GM19351 (cell line): ENCODE data around the gene CHMP2A.
"Not testable (repeated sequence)": the region's sequence is repeated elsewhere in the genome, so short reads cannot be mapped to it uniquely, and the experiment has no call there.

ENCODE experiments used
- ATAC-seq: cut with Tn5 transposase; IDR thresholded peaks from one replicate; pipeline ENCODE4 v1.9.1; 2021; ENCODE audit warnings: mild to moderate bottlenecking, moderate library complexity; ENCODE audit not compliant: unreplicated experiment

CHMP2A gene

DNA sequence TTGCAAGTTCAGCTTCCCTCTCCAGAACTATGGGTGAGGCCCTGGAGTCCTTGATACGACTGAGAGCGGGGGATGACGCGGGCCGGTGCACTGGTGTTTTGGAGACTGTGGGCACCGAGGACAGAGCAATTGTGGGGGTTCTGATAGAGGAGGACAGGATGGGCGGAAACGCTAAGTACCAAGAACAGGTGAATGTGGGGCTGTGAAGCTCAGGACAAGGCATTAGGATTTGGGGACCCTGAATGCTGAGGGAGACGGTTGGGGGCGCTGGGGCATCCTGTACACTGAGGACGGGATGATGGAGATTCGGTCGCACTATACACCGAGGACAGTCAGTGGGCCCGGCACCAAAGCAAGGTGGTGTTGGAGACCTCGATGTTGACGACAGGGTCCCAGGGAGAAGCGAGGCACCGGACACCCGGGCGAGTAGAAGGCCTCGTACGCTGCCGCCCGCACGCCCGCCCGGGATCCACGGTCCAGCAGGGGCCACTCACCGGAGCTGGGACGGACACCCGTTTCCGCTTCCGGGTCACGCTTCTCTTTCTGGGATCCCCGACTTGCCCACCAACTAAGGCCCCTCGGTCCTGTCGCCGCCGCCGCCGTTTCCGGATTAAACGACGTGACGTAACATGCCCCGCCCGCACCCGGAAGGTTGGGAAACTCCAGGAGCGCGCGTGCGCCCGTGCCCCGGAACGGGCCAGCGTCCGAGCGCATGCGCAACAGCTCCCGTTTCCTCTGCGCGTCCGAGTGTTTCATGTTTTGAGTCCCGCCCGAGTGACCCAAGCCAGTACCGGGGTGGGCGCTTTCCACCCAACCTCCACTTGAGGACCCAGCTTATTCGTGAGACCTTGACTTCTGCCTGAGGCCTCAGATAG, at the start of gene CHMP2A:
Gene CHMP2A (minus strand): TSS at position 612 of the 875 bp plus-strand sequence. CDS start 893 bp downstream, outside the sequence.
- no peak for ATAC-seq

DNA sequence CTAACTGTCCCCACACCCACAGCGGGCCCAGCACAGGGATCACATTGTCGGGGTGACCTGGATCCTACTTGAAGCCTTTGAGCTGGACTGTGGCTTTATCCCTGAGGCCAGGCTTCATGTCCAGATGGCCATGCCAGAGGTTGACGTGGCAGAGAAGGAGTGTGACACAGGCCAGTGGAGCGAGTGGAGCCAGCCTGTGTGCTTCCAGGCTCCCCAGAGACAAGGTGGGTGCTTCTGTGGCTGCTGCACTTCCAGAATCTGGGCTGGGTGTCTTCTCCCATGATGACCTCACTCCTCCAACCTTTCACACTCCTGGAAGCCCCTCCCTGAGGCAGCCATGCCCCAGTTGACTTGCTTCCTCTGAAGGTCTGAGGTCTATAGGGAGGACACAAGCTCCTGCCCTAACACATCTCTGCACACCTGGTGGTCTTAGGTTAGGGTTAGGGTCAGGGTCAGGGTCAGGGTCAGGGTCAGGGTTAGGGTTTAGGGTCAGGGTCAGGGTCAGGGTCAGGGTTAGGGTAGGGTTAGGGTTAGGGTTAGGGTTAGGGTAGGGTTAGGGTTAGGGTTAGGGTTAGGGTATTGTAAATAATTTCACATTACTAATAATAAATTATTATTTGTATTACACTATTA, 31.3 kb upstream of the CHMP2A start:
- ATAC-seq: no peak

DNA sequence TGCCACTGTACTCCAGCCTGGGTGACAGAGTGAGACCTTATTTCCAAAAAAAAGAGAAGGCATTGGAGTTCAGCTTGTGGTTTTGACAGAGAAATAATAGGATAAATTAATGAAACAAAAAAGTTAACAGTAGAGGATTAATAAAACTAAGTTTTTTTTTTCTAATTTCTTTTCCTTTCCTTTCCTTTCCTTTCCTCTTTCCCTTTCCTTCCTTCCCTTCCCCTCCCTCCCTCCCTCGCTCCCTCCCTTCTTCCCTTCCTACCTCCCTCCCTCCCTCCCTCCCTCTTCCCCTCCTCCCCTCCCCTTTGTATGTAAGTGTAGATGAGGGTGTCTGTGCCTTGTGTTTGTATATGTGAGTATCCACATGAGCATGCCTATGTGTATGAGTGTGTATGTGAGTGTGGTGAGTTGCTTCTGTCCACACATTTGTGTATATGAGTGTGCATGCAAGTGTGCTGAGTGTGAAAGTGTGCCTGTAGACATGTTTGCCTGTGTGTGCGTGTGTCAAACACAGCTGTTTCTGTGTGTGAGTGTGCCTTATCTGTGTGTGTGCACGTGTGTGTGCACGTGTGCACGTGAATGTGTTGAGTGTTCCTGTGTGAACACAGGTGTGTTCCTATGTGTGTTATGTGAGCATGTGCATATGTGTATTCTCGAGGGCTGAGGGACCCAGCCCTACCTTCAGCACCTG, 30.7 kb upstream of the CHMP2A start:
- ATAC-seq: no peak

DNA sequence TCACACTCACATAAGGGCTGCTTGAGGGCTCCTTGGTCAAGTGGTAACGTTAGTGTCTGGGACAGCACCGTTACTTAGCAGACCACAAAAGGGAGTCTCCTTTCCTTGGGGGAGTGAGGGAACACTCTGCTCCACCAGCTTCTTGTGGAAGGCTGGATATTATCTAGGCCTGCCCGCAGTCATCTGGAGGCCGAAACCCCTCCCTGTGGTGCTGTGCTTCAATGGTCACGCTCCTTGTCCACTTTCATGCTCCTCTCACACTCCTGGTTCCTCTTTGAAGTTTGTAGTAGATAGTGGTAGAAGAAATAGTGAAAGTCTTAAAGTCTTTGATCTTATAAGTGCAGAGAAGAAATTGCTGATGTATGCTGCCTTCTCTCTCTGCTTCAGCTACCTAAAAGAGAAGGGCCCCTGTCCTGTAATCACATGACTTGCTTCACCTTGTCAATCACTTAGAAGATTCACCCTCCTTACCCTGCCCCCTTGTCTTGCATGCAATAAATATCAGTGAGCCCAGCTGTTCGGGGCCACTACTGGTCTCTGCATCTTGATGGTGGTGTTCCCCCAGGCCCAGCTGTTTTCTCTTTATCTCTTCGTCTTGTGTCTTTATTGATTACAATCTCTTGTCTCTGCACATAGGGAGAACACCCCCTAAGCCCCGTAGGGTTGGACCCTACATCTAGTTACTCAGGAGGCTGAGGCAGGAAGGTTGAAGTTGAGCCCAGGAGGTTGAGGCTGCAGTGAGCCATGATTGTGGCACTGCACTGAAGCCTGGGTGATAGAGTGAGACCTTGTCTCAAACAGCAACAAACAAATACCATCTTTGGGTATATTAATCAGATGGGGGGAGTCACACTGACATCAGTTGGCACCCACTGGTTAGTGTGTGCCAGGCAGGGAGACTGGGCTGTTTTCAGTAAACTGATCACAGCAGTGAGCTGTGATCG, 29.9 kb upstream of the CHMP2A start:
- ATAC-seq: no peak

DNA sequence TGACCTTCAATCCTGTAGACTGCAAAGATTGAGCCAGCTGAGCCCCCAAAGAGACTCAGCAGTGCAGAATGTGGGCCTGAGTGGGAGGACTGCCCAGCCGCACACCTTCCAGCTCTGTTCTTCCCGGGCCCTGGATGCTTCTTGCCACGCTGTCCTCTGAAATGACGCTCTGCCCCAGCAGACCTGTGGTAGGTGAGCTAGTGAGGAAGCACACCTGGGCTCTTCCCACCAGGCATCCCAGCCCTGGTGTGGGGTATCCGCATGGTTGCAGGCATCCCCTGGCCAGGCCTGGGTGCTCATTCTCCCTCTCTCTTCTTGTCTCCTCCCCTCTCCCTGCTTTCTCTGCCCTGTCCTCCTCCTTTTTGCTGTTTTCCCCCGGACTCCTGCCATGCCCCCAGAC, 28.1 kb upstream of the CHMP2A start:
- no peak for ATAC-seq

DNA sequence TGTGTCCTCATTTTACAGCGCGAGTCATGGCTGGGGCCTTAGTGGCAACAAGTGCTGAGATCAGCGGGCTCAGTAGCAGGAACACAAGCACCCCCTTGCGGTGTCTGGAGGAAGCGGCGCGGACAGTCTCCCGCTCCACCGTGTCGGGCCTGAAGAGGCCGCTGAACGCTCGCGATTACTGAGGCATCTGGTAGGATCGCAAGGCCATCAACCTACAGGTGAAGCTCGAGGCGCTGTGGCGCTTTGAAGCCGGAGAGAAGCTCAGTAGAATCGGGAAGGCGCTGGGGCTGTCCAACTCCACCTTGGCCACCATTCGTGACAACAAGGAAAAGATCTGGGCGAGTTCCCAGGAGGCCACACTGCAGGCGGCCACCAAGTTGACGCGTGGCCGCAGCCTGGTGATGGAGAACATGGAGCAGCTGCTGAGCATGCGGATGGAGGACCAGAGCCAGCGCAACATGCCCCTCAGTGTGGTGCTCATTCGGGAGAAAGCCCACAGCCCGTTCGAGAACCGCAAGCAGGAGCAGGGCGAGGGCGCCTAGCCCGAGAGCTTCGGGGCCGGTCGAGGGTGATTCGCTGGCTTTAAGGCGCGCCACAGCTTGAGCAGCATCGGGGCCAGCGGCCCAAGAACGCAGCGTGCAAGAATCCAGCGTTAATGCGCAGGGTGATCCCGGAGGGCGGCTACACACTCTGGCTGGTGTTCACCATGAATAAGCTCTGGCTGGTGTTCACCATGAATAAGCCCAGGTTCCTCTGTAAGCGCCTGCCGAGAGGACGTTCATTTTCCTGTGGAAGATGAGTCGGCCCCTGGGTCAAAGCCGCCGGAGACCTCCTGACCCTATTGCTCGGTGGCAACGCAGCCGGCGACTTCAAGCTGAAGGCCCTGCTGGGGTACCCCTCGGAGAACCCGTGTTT, 26.6 kb upstream of the CHMP2A start:
- ATAC-seq: peak; percentile 79

DNA sequence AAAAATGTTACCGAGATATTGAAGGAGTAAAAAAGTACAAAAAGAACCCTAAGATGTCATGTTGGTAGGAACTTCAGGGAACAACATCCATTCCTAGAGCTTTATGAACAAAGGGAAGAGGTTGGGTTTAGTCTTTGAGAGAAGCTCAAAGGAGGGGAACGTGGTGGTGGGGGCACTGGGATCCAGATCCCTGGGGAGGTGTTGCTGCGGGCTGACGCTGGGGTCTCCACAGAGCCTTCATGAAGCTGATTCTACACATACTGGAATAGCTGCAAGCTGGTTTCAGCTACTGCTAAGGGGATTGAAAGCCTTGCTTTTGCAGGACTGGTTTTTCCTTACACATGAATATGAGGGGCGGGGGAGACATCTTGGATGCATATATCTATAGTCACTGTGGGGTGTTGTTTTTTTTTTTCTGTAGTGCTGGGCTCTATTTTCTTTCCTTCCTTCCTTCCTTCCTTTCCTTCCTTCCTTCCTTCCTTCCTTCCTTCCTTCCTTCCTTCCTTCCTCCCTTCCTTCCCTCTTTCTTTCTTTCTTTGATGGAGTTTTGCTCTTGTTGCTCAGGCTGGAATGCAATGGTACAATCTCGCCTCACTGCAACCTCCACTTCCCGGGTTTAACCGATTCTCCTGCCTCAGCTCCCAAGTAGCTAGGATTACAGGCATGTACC, 24.7 kb upstream of the CHMP2A start:
- no peak for ATAC-seq

DNA sequence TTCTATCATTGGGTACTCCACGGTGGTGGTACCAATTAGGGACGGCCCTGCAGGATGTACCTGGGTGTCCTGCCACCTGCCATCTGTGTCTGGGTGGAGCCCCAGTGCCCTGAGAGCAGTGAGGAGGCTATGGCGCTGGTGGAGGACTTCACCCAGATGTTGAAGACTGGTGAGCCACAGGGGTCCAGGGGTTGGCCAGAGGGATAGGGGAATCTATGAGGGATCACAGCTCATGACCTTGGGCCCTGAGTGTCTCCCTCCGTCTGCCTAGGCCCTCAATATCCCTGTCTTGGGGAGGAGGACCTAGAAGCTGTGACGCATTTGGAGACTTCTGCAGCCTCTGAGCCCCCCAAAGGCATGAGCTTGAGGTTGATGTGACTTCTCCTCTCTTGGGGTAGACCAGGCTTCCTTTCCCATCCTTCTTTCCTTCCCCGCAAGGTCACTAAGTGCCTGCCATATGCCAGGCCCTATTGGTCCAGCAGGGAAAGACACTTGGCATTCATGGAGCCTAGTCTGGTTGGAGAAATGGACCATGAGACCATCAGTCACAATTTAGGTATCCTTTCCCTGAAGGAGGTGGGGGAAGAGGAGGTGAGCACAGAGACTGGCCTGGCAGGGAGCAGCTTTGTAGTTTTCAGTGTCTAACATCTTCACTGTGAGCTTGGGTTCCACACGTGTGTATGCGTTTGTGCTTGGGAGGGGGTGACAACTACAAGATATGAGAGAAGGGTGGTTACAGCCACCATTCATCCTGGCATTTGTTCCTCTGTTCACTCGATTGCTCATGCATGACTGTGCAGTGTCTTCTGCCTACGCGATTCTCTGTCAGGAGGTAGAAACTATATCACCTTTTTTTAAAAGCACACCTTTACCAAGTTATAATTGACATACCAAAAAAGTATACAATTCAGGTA, 23.4 kb upstream of the CHMP2A start:
- no peak for ATAC-seq

DNA sequence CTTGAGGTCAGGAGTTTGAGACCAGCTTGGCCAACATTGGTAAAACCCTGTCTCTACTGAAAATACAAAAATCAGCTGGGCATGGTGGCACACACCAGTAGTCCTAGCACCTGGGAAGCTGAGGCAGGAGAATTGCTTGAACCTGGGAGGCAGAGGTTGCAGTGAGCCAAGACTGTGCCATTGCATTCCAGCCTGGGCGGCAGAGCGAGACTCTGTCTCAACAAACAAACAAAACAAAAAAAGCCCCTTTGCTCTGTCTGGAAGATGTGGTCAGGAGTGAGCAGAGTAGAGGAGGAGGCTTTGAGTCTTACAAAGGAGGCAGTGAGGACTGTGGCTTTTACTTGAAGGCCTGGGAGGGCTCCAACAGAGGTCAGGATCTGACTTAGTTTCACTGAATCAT, 22.7 kb upstream of the CHMP2A start:
- ATAC-seq: not testable (repeated sequence)

DNA sequence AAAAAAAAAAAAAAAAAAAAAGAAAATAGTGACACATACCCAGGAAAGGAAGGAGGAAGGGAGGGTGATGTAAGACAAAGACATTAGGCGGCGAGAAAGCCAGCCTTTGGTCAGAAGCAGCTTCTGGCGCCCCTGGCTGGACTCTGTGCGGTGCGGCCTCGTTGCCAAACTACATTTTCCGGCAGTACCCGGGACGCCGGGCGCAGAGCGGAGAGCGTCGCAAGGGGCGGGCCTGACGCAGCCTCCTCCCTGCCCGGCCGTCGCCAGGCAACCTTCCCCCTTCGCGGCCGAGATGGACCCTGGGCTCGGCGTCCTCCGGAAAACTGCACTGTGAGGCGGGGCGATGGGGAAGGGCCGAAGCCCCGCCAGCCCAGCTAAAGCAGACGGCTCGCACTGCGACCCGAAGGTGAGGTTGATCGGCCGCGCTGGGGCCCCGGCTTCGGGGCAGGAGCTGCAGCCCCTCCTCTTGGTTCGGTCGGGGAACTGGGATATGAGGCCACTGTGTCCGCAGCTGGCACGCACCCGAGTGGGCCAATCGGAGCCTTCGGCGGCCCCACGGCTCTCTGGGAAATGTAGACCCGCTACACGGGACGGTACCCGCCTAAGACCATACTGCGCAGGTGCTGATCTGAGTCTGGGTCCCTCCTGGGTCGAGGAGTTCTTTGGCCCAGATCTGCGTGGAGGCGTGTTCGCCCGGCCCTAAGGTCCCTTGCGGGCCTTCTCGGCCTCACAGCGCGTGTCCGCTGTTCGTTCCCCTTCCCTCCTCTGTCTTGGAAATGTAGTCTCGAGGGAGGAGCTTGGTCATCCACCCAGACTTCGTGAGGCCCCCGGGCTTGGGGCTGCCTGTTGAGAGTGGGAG, 20.5 kb upstream of the CHMP2A start:
- ATAC-seq: peak; percentile 38

DNA sequence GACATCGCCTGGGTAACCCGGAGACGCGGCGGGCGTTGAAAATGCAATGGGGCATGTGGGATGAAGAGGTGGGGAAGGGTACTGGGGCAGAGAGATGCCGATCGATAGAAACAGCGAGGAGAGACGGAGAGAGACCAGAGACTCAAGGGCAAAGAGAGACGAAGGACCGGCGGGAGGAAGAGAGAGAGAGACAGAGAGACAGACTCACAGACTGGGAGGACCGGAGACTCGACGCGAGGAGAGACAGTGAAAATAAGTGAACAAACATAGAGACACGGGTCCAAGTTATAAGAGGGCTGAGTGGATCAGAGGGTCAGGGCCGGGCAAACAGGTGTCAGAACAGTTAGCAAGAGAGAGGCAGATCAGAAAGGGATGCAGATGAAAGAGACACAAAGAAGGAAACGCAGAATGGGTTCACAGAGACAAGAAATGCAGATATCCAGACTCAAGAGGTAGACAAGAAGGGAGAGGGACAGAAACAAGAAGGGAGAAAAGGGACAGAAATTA, 18.8 kb upstream of the CHMP2A start:
- ATAC-seq: no peak

DNA sequence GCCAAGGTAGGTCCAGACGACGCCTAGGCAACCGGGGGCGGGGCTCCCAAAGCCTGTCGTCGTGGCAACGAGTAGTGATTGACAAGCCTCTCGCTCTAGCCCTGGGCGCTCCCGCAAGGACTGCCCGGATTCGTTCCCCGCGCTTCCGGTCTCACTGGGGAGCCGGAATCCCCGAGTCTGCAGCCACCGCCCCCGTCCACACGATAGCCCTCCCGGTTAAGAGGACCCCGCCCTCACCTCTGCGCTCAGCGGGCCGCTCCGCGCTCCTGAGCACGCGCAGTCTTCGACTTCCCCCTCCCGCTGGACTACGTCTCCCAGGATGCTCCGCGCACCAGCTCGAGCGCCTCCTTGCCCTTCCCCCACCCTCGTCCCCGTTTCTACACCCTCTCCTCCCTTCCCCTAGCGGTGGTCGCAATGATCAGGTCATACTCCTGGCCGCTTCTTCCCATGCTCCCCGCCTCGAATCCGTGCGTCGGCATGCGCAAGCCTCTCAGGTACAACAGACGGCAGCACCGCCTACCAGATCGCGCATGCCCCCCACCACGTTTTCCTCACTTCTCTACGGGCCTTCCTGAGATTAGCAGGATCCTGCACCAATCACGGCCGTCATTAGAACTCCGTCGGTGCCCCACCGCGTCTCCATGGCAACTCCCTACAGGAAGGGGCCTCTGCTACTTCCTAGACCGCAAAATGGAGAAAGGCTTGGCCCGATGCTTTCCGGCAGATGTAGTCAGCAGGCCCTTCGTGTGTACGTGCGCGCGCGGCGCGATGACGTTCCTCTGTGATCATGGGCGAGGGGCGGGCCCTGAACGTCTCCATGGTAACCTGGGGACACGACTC, 18.1 kb upstream of the CHMP2A start, which contains the start of gene MZF1:
Gene MZF1 (minus strand): TSS at position 518 of the 840 bp plus-strand sequence. CDS start 1,946 bp downstream, outside the sequence.
- peak; percentile 55 for ATAC-seq

DNA sequence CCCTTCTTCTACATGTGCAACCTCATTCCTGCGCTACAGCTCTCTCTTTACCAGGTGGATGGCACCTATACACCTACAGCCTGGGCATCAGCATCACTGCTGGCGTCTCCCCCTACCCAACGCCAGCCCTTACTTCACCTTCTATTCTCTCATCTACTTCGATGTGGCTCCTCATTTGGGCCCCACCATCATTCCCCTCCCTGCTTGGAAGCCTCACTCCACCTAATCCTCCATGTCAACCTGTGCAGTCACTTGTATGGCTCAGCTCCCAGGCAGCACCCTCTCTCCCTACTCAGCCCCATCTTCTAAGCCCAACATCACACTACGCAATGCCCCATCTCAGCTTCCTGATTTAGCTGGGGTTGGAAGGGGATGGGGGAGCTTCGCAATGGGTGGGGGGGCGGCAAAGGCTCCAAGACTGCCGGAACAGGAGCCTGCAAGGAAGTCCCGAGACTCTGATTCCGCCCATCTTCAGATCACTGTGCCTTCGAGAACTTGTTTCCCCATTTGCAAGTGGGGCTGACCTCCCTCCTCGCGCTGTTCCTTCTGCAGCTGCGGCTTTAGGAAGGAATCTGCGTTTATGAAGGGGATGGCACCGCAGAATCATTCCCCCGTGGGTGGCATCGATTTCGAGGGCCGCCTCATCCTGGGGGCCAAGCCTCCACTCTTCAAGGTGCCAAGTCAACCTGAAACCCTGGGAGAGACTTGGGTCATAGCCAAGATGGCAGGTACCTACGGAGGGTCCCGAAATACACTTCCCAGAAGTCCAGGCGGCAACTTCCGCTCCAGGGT, 17.3 kb upstream of the CHMP2A start:
- no peak for ATAC-seq

DNA sequence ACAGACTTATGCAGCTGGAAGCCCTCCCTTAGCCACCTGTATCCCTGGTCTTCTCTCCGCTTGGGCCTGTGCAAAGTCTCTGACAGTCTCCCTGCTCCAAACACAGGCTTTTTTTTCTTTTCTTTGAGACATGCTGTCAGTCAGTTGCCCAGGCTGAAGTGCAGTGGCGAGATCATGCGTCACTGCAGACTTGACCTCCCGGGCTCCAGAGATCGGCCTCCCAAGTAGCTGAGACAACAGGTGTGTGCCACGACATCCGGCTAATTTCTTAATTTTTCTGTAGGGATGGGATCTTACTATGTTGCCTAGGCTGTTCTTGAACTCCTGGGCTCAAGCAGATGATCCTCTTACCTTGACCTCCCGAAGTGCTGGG, 16.7 kb upstream of the CHMP2A start:
- ATAC-seq: no peak
